IPS-15b (cell line): ENCODE data around the gene SEMA3F.

Experiments
- H3K27me3 ChIP-seq: one replicate; pipeline ENCODE4 v1.6.1; 2013; ENCODE audit warnings: low read length; ENCODE audit not compliant: control insufficient read depth, insufficient read depth
- H3K36me3 ChIP-seq: one replicate; pipeline ENCODE4 v1.6.1; 2013; ENCODE audit warnings: low read length; ENCODE audit not compliant: control insufficient read depth, insufficient read depth
- H3K4me1 ChIP-seq: one replicate; pipeline ENCODE4 v1.6.1; 2013; ENCODE audit warnings: mild to moderate bottlenecking, low read length; ENCODE audit not compliant: control insufficient read depth, insufficient read depth
- H3K4me3 ChIP-seq: one replicate; pipeline ENCODE4 v1.5.1; 2013; ENCODE audit warnings: low read depth, low read length
- H3K9ac ChIP-seq: one replicate; pipeline ENCODE4 v1.6.1; 2013; ENCODE audit warnings: low read depth, mild to moderate bottlenecking, low read length
- H3K9me3 ChIP-seq: one replicate; pipeline ENCODE4 v1.6.1; 2013; ENCODE audit warnings: mild to moderate bottlenecking, low read length; ENCODE audit not compliant: control insufficient read depth, insufficient read depth

The SEMA3F gene

DNA sequence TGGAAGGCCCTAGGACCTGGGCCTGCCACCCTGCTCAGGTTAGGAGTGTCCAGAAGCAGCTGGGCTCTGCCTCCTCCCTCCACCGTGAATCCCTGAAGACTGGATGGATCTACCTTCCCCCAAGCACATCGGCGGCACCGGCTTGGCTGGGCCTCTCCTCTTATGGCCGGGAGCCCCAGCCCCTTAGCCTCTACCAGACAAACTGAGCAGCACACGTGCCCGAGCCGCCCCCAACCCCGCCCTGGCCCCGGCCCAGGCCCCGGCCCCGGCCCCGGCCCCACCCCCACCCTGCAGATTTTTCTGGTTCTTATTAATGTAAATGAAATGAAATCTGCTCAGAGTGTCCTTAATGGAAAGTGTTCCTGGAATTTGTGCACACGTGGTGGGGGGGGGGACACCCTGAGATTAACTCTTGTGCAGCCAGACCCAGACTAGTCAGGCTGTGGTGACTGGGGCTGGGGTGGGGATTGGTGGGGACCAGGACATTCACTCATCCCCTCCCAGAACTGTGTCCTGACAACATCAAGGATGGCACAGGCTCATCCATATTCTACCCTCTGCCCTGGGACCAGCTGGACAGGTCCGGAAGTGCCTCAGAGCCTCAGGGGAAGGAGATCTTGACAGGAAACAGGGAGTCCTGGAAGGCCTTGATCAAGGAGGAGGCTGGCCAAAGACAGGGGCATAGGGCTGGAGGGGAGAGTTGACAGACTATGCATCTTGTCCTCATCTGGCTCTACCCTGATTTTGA, 30.9 kb upstream of the SEMA3F start:
- Histone ChIP-seq H3K4me3 (no peak overlapping the region), H3K36me3 (no peaks in the 10 kb centered on the region), H3K9me3 (no peaks in the 10 kb centered on the region), H3K4me1 (peaks cover 15% of the 10 kb centered on the region), H3K27me3 (no peaks in the 10 kb centered on the region), H3K9ac (no peak overlapping the region)

DNA sequence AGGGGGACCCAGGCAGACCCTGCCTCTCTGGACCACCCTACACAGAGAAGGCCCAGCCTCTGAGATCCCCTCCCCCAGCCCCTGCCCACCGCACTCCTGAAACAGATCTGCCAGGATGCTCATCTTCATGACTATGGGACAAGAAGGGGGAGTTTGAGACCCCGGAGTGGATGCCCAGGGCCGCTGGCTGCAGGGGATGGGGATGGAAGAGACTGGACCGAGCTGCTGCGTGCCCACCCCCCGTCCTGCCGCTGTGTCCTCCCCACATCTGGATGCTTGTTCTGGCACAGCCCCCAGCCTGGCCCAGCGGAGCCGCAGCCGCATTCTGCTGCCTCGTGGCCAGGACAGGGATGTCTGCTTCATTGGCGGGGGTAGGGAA, 30.3 kb upstream of the SEMA3F start:
- H3K9me3 ChIP-seq: no peaks in the 10 kb centered on the region
- H3K27me3 ChIP-seq: no peaks in the 10 kb centered on the region
- H3K9ac ChIP-seq: no peak overlapping the region
- H3K4me3 ChIP-seq: no peak overlapping the region
- H3K4me1 ChIP-seq: peaks cover 15% of the 10 kb centered on the region
- no peaks in the 10 kb centered on the region for H3K36me3 ChIP-seq

GRCh38 chr3:50125541-50126286, 29.4 kb upstream of the SEMA3F start:
- H3K36me3 ChIP-seq: no peaks in the 10 kb centered on the region
- no peaks in the 10 kb centered on the region for H3K27me3 ChIP-seq
- no peaks in the 10 kb centered on the region for H3K9me3 ChIP-seq
- peaks cover 15% of the 10 kb centered on the region for H3K4me1 ChIP-seq
- H3K4me3 ChIP-seq: no peak overlapping the region
- H3K9ac ChIP-seq: no peak overlapping the region

DNA sequence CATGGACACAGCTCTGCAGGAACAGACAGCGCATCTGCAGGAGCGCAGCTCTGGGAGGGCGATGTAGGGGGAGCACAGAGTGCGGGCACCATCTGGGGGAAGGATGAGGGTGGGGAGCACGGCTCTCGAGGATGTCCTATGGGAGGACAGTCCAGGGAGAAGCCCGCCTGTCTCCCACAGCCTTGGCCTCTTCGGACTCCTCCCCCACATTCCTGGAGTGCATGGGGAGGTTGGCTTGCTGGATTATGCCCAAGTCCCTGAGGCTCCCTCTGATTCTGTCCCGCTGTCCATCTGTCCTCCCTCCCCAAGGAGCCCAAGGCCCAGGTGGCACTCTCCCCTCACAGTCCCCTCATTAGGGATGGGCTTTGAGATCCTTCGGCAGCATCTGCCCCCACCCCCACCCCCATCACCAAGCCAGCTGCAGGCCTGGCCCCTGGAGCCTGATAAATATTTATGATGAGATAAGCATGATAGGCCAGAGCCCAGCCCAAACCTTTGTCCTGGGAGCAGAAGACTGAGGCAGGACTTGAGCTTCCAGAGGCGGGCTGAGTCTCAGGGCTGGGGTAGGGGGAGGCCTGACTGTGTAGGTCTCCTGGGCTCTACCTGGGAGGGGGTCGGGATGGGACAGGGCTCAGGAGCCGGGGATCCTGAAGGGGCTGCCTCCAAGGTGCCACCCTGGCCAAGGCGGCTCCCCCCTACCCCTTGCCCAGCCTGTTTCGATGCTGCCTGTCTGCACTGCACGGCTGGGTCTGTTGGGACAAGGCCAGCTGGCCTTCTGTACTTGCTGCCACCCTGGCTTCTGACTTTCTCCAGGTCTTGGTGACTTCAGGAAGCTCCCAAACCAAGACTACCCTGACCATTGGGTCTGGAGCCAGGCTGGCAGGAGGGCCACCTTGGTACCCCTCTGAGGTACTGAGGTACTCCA, 28.6 kb upstream of the SEMA3F start:
- Histone ChIP-seq H3K27me3 (no peaks in the 10 kb centered on the region), H3K4me1 (peaks cover 15% of the 10 kb centered on the region), H3K4me3 (no peak overlapping the region), H3K9me3 (no peaks in the 10 kb centered on the region), H3K9ac (no peak overlapping the region), H3K36me3 (no peaks in the 10 kb centered on the region)

DNA sequence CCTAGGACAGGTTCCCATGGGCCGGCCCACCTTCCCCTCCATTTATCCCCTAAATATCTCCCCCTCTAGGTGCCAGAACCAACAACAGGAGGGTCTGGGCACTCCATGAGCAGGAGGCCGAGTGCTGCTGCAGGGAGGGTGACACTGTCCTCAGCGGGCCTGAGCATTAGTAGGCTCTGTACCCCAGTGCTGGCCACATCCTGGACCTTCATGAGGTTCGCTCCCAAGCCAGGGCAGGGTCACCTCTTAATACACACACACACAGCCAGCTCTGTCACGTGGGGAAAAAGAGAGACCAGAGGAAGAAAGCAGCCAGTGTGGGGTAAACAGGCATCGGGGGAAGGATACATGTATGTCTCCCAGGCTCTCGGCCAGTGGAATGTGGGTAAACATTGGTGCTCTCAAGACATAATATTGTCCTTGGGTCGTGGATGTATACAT, 27.9 kb upstream of the SEMA3F start:
- peaks cover 15% of the 10 kb centered on the region for H3K4me1 ChIP-seq
- no peak overlapping the region for H3K4me3 ChIP-seq
- no peaks in the 10 kb centered on the region for H3K9me3 ChIP-seq
- H3K27me3 ChIP-seq: no peaks in the 10 kb centered on the region
- H3K36me3 ChIP-seq: no peaks in the 10 kb centered on the region
- no peak overlapping the region for H3K9ac ChIP-seq

- no peaks in the 10 kb centered on the region for H3K36me3 ChIP-seq
- H3K4me1 ChIP-seq: peaks cover 15% of the 10 kb centered on the region
- no peak overlapping the region for H3K9ac ChIP-seq
- H3K9me3 ChIP-seq: no peaks in the 10 kb centered on the region
- H3K27me3 ChIP-seq: no peaks in the 10 kb centered on the region
- no peak overlapping the region for H3K4me3 ChIP-seq
Measured at GRCh38 chr3:50128001-50128400, 27.1 kb upstream of the SEMA3F start.

DNA sequence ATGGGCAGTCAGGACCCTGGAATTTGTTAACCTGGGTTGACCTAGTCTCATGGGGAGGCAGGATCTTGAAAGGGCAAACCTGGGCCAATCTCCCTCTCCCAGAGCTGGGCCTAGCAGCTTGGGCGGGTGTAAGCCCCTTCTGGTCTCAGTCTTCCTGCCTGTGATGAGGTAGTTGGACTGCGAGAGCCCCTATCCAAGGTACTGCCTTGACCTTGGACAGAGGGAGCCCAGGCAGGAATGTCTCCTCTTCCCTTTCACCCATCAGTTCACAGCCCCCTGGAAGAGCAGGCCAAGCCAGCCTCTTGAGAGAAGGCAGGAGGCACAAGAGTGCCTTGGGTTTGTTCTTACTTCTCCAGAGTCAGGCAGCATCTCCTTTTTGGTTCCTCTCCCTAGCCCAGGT, 24.7 kb upstream of the SEMA3F start:
- no peak overlapping the region for H3K4me3 ChIP-seq
- no peaks in the 10 kb centered on the region for H3K27me3 ChIP-seq
- H3K9me3 ChIP-seq: no peaks in the 10 kb centered on the region
- no peaks in the 10 kb centered on the region for H3K36me3 ChIP-seq
- H3K4me1 ChIP-seq: peaks cover 10% of the 10 kb centered on the region
- H3K9ac ChIP-seq: no peak overlapping the region

DNA sequence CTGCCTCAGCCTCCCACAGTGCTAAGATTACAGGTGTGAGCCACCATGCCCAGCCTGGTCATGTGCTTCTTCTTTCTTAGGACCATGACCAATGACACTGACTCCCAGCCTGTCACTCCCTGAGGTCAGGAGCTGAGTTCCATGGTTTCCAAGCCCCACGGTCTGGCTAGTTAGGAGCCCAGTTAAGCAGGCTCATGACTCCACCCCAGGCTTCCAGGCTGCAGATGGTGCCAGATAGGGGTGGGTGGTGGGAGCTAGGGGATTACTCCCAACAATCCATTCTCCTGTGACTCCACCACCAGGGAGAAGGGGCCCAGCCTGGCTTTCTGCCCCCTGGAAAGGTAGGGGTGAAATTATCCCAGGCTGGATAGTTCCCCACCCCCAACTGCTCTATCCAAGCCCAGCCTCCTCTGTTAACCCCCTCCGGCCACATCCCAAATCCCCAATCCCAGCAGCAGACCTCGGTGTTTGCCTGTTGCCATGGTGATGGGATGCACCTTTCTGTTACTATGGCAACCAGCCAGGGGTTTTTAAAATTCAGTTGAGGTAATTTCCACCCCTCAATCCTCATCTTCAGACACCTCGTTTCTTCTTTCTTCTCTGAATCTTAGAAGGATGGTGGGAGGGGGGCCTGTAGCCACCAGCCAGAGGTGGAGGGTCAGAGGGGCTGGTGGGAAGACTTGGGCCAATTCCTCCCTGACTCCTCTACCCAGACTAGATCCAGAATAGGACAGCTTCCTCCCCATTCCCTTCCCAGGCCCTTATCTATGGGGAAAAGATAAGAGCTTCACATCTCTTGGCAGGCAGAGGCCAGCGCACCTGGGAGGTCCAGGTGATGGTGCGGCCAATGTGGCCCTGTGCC, 22.5 kb upstream of the SEMA3F start:
- Histone ChIP-seq H3K4me3 (no peak overlapping the region), H3K9me3 (no peaks in the 10 kb centered on the region), H3K27me3 (no peaks in the 10 kb centered on the region), H3K9ac (no peak overlapping the region), H3K4me1 (no peaks in the 10 kb centered on the region), H3K36me3 (no peaks in the 10 kb centered on the region)

GRCh38 chr3:50133283-50133615, 21.9 kb upstream of the SEMA3F start:
- H3K36me3 ChIP-seq: no peaks in the 10 kb centered on the region

DNA sequence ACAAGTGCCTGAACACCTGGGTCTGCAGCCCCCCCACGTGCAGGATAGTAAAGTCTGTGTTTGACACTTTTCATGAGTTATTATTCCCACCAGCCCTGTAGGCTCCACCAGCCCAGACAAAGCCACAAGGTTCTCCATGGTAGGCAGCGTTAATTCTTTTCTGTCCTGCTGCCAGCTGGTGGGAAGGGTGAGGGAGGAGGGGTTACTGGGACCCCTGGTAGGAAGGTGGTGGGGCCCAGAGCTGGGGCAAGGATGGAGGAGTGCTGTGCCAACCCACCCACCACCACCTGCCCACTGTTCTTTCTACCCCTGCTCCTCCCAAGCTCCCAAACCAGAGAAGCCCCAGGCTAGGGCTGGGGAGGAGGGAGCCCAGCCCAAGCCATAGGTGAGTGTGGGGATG, 20.8 kb upstream of the SEMA3F start:
- Histone ChIP-seq H3K27me3 (no peaks in the 10 kb centered on the region), H3K36me3 (no peaks in the 10 kb centered on the region), H3K4me3 (no peak overlapping the region), H3K9me3 (no peaks in the 10 kb centered on the region), H3K9ac (no peak overlapping the region), H3K4me1 (peaks cover 9% of the 10 kb centered on the region)

More at GRCh38 chr3:50133283-50133615, 21.9 kb upstream of the SEMA3F start:
- H3K4me1 ChIP-seq: peaks cover 5% of the 10 kb centered on the region
- no peaks in the 10 kb centered on the region for H3K27me3 ChIP-seq
- H3K9ac ChIP-seq: no peak overlapping the region
- no peaks in the 10 kb centered on the region for H3K9me3 ChIP-seq
- H3K4me3 ChIP-seq: no peak overlapping the region

DNA sequence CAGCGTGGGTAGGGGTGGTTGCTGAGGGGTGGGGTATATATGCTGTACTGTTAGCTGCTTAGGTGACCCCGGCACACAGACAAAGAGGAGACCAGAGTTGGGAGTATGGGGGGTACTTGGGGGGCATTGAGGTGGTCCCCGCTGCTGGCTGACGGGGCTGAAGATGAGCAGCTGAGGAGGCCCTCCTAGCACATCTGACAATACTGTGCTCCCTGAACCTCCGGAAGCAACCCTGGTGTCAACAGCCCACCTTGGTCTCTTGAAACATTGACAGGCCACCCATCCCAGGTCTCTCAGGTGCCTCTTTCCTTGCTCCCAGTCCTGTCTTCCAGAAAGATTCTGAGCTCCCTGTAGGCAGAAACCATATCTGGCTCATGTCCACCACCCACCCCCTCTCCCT, 19.2 kb upstream of the SEMA3F start:
- H3K9me3 ChIP-seq: no peaks in the 10 kb centered on the region
- H3K36me3 ChIP-seq: no peaks in the 10 kb centered on the region
- no peak overlapping the region for H3K4me3 ChIP-seq
- H3K27me3 ChIP-seq: no peaks in the 10 kb centered on the region
- H3K4me1 ChIP-seq: peaks cover 13% of the 10 kb centered on the region
- H3K9ac ChIP-seq: no peak overlapping the region
